Measurements from ENCODE around the gene ZDHHC17. TPM values are rescaled to one million over a fixed set of nuclear protein-coding genes. Genes with fewer than 3 reads are reported as not detected.
A peak's percentile ranks its signal among the peaks of the same experiment; 100 is the strongest.

ZDHHC17 gene
- total and polyA plus RNA-seq, 7 donors: 7.8 to 22.7 (median 20.2) TPM

GRCh38 chr12:76781321-76781720, 17.4 kb downstream of the ZDHHC17 start:
- Histone ChIP-seq H3K36me3 (ENCODE audit: insufficient read depth in 1 of 2, low read depth in 1 of 2) (no peaks in the 10 kb centered on the region), H3K9me3 (no peaks in the 10 kb centered on the region), H3K4me3 (no peak overlapping the region), H3K4me1 (peaks cover 72% of the 10 kb centered on the region), H3K27me3 (ENCODE audit: insufficient read depth in 3 of 3, low read length in 2 of 3) (no peaks in the 10 kb centered on the region), H3K27ac (peak overlapping the region; percentile 24)
- DNase-seq (no peak), ATAC-seq (no peak)
- no peak for TF ChIP-seq CTCF (IDR thresholded peaks at IDR 0.05)
- intact Hi-C loops (cut with DNase I): no loop called here
- 67 to 74% (median 73%) methylated on average over 3 of the region's 3 CpGs for WGBS, 3 donors

- Histone ChIP-seq H3K27ac (no peak overlapping the region), H3K4me3 (no peak overlapping the region), H3K4me1 (peaks cover 62% of the 10 kb centered on the region), H3K9me3 (no peaks in the 10 kb centered on the region), H3K36me3 (ENCODE audit: insufficient read depth in 1 of 2, low read depth in 1 of 2) (no peaks in the 10 kb centered on the region), H3K27me3 (ENCODE audit: insufficient read depth in 3 of 3, low read length in 2 of 3) (no peaks in the 10 kb centered on the region)
- intact Hi-C loops (cut with DNase I): no loop called here
- ATAC-seq: no peak
- no peak for DNase-seq
- WGBS, 3 donors: 52 to 64% (median 61%) methylated on average over 2 of the region's 2 CpGs
- no peak for TF ChIP-seq CTCF (IDR thresholded peaks at IDR 0.05)
These were observed 18.6 kb downstream of the ZDHHC17 start for GRCh38 chr12:76782526-76782925.

- Histone ChIP-seq H3K4me3 (no peak overlapping the region), H3K9me3 (no peaks in the 10 kb centered on the region), H3K27ac (peak overlapping the region; percentile 10), H3K36me3 (ENCODE audit: insufficient read depth in 1 of 2, low read depth in 1 of 2) (no peaks in the 10 kb centered on the region), H3K4me1 (peaks cover 46% of the 10 kb centered on the region), H3K27me3 (ENCODE audit: insufficient read depth in 3 of 3, low read length in 2 of 3) (no peaks in the 10 kb centered on the region)
- DNase-seq: no peak
- 4 to 8% (median 6%) methylated on average over 4 of the region's 4 CpGs for WGBS, 3 donors
- no peak for TF ChIP-seq CTCF (IDR thresholded peaks at IDR 0.05)
- intact Hi-C loops (cut with DNase I): no loop called here
- ATAC-seq: no peak
These were observed 20.7 kb downstream of the ZDHHC17 start for GRCh38 chr12:76784600-76785051.

- H3K4me3 ChIP-seq: no peak overlapping the region
- peaks cover 45% of the 10 kb centered on the region for H3K4me1 ChIP-seq
- DNase-seq (no peak), ATAC-seq (no peak)
- TF ChIP-seq CTCF (IDR thresholded peaks at IDR 0.05): no peak
- no peak overlapping the region for H3K27ac ChIP-seq
- no peaks in the 10 kb centered on the region for H3K9me3 ChIP-seq
- no peaks in the 10 kb centered on the region for H3K27me3 ChIP-seq (ENCODE audit: insufficient read depth in 3 of 3, low read length in 2 of 3)
- intact Hi-C loops (cut with DNase I): no loop called here
- WGBS, 3 donors: 82 to 93% (median 85%) methylated on average over 1 of the region's 1 CpG
- no peaks in the 10 kb centered on the region for H3K36me3 ChIP-seq (ENCODE audit: insufficient read depth in 1 of 2, low read depth in 1 of 2)
These were observed 21.5 kb downstream of the ZDHHC17 start for GRCh38 chr12:76785407-76785806.

- 66 to 71% (median 69%) methylated on average over 3 of the region's 3 CpGs for WGBS, 3 donors
- Histone ChIP-seq H3K36me3 (ENCODE audit: insufficient read depth in 1 of 2, low read depth in 1 of 2) (no peaks in the 10 kb centered on the region), H3K27ac (no peak overlapping the region), H3K4me1 (peaks cover 48% of the 10 kb centered on the region), H3K4me3 (no peak overlapping the region), H3K9me3 (no peaks in the 10 kb centered on the region), H3K27me3 (ENCODE audit: insufficient read depth in 3 of 3, low read length in 2 of 3) (no peaks in the 10 kb centered on the region)
- intact Hi-C loops (cut with DNase I): no loop called here
- ATAC-seq: no peak
- DNase-seq: no peak
- TF ChIP-seq CTCF (IDR thresholded peaks at IDR 0.05): no peak
These were observed 23.1 kb downstream of the ZDHHC17 start for GRCh38 chr12:76786986-76787385.
